ENCODE data around the gene PDE7B. TPM values are rescaled to one million over a fixed set of nuclear protein-coding genes. Genes with fewer than 3 reads are reported as not detected.

Gene PDE7B
- total and polyA plus RNA-seq, 9 of the 15 experiments (the other 6 are each of a cell fraction or from before 2014, with no cell fraction given) = 0.01 TPM; not detected in 8

DNA sequence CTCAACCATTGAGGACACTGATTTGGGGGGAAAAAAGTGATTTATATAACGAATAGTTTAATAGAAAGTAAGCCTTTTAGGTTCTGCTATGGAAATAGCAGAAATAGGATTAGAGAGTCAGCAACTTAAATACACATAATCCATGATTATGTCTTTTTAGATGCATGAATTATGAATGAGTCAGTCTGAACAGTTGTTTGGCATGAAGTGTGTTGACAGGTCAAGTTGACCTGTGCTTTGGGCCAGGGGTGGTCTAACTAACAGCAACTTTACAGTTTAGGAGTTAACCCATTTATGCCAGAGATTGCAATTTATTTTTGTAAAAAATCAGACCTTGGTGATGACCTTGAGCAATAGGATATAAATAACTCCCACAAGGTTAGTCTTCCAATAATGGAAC lies 207.4 kb downstream of the PDE7B start (continued):
- TF ChIP-seq ELF4 (CRISPR knock-in tag; IDR thresholded peaks at IDR 0.05) (no peak), FOXJ2 (tag; IDR thresholded peaks at IDR 0.05) (no peak)

DNA sequence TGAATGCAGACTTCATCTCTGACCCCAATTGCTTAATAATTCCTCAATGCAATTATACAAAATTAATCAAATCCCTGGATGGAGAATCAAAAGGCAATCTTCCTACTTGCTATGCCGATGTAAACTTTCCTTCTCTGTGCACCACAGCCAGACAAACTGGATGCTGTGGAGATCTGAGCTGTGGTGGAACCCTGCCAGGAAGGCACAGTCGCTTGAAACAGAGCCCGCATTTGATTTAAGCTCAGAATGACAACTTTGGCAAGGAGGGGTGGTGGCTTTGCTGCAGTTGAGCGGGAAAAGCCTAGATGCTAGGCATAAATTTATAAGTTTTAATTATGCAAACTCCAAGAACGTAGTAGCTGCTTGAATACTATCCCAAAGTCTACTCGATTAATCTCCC lies 207.8 kb downstream of the PDE7B start:
- FAIRE-seq = no peak
- TF ChIP-seq, protein P1, sequence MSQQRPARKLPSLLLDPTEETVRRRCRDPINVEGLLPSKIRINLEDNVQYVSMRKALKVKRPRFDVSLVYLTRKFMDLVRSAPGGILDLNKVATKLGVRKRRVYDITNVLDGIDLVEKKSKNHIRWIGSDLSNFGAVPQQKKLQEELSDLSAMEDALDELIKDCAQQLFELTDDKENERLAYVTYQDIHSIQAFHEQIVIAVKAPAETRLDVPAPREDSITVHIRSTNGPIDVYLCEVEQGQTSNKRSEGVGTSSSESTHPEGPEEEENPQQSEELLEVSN (IDR thresholded peaks at IDR 0.05; ENCODE audit: borderline replicate concordance in 1 of 2, extremely low read depth in 1 of 2, insufficient read depth in 1 of 2, insufficient read length in 1 of 2, low read depth in 1 of 2, low read length in 1 of 2, poor library complexity in 1 of 2, severe bottlenecking in 1 of 2) = no peak
- TF ChIP-seq, protein P2, sequence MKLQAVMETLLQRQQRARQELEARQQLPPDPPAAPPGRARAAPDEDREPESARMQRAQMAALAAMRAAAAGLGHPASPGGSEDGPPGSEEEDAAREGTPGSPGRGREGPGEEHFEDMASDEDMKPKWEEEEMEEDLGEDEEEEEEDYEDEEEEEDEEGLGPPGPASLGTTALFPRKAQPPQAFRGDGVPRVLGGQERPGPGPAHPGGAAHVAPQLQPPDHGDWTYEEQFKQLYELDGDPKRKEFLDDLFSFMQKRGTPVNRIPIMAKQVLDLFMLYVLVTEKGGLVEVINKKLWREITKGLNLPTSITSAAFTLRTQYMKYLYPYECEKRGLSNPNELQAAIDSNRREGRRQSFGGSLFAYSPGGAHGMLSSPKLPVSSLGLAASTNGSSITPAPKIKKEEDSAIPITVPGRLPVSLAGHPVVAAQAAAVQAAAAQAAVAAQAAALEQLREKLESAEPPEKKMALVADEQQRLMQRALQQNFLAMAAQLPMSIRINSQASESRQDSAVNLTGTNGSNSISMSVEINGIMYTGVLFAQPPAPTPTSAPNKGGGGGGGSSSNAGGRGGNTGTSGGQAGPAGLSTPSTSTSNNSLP (IDR thresholded peaks at IDR 0.05; ENCODE audit: borderline replicate concordance, low read depth, low read length) = no peak
- TF ChIP-seq HDGF (IDR thresholded peaks at IDR 0.05) (no peak), BACH1 (tag; IDR thresholded peaks at IDR 0.05) (no peak), KLF6 (CRISPR knock-in tag; IDR thresholded peaks at IDR 0.05; ENCODE audit: borderline replicate concordance) (no peak), RBM17 (IDR thresholded peaks at IDR 0.05; ENCODE audit: borderline replicate concordance, low read depth, low read length) (no peak), TARDBP (IDR thresholded peaks at IDR 0.05) (no peak), STAT5A (IDR thresholded peaks at IDR 0.05; ENCODE audit: borderline replicate concordance, low read length) (no peak), POLR2AphosphoS2 (IDR thresholded peaks at IDR 0.05; ENCODE audit: low read length) (no peak), MAFK (IDR thresholded peaks at IDR 0.05; ENCODE audit: low read length) (no peak), TCF3 (CRISPR knock-in tag; IDR thresholded peaks at IDR 0.05) (no peak)
- TF ChIP-seq, protein P3, sequence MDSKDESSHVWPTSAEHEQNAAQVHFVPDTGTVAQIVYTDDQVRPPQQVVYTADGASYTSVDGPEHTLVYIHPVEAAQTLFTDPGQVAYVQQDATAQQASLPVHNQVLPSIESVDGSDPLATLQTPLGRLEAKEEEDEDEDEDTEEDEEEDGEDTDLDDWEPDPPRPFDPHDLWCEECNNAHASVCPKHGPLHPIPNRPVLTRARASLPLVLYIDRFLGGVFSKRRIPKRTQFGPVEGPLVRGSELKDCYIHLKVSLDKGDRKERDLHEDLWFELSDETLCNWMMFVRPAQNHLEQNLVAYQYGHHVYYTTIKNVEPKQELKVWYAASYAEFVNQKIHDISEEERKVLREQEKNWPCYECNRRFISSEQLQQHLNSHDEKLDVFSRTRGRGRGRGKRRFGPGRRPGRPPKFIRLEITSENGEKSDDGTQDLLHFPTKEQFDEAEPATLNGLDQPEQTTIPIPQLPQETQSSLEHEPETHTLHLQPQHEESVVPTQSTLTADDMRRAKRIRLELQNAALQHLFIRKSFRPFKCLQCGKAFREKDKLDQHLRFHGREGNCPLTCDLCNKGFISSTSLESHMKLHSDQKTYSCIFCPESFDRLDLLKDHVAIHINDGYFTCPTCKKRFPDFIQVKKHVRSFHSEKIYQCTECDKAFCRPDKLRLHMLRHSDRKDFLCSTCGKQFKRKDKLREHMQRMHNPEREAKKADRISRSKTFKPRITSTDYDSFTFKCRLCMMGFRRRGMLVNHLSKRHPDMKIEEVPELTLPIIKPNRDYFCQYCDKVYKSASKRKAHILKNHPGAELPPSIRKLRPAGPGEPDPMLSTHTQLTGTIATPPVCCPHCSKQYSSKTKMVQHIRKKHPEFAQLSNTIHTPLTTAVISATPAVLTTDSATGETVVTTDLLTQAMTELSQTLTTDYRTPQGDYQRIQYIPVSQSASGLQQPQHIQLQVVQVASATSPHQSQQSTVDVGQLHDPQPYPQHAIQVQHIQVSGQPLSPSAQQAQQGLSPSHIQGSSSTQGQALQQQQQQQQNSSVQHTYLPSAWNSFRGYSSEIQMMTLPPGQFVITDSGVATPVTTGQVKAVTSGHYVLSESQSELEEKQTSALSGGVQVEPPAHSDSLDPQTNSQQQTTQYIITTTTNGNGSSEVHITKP (IDR thresholded peaks at IDR 0.05; ENCODE audit: partially characterized antibody) = no peak

More for the DNA sequence above, 207.8 kb downstream of the PDE7B start:
- in situ Hi-C loops (cut with MboI) (no loop called here), intact Hi-C loops (cut with micrococcal nuclease) (no loop called here)
- no TSS peak for BruUV-seq (replicated peaks)
- Histone ChIP-seq H3K27me3 (ENCODE audit: control insufficient read depth in 2 of 2, insufficient read depth in 2 of 2, low read length in 2 of 2) (peaks cover 0 to 3% of the 10 kb centered on the region in 2 experiments; a peak in 2 of 5 replicates), H3K79me2 (ENCODE audit: control insufficient read depth, insufficient read depth, low read length) (no peaks in the 10 kb centered on the region), H3K36me3 (ENCODE audit: control insufficient read depth, insufficient read depth, low read length) (no peaks in the 10 kb centered on the region), H4K20me1 (replicated peaks; ENCODE audit: control insufficient read depth, insufficient read depth, low read length) (no peaks in the 10 kb centered on the region), H3K4me2 (ENCODE audit: insufficient read depth, low read length) (no peak overlapping the region), H3K4me1 (replicated peaks in 1 of 2; ENCODE audit: control insufficient read depth in 2 of 2, insufficient read depth in 2 of 2, low read length in 2 of 2) (no peaks in the 10 kb centered on the region), H2AFZ (ENCODE audit: low read depth, low read length) (no peak overlapping the region), H3K9ac (ENCODE audit: insufficient read depth in 1 of 2, low read depth in 2 of 2, low read length in 2 of 2) (no peak overlapping the region), H3K4me3 (no peak overlapping the region), H3K27ac (ENCODE audit: extremely low read depth, low read depth, low read length) (no peak overlapping the region), H3K9me3 (replicated peaks; ENCODE audit: control insufficient read depth, insufficient read depth, low read depth, low read length) (no peaks in the 10 kb centered on the region), H3K9me1 (ENCODE audit: control insufficient read depth, insufficient read depth, low read length) (no peaks in the 10 kb centered on the region)
- ChIA-PET CTCF (ENCODE audit: low intra/inter-chr PET ratio) (no interaction called here), POLR2A (no interaction called here)
- DNase-seq (ENCODE audit: extremely low read depth in 1 of 4, low spot score in 3 of 4) (no peak), ATAC-seq (no peak)
- 2% methylated on average over 6 of the region's 6 CpGs for WGBS (ENCODE audit: insufficient coverage, low coverage, missing lambda C conversion rate)
